ENCODE data around the gene ITLN2. TPM values are rescaled to one million over a fixed set of nuclear protein-coding genes. Genes with fewer than 3 reads are reported as not detected.
"Not testable (repeated sequence)": the region's sequence is repeated elsewhere in the genome, so short reads cannot be mapped to it uniquely, and the experiment has no call there.

The ITLN2 gene
- total RNA-seq, 4 donors from 2014 or later, result not detected

DNA sequence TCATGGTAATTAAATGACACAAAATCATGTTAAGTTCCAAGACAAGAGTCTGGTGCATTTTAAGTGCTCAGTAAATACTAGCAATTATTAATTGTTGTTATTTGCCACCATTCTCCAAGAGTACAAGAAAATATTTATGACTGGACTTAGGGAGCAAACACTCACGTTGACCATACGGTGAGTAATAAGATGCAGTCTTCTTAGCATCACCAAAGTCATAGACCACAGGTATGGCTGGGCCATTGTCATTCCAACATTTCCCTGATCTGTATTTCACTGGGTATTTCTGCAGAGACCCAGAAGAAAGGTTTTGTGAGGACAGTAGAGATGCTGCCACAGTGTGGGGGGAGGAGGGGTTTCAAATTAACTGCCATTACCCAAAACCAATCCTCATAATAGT lies 4.7 kb downstream of the ITLN2 start:
- Histone ChIP-seq H3K4me1 (peaks cover 10 to 40% (median 14%) of the 10 kb centered on the region in 3 donors), H3K27me3 (peaks cover 0 to 12% (median 0%) of the 10 kb centered on the region in 4 donors), H3K27ac (no peak overlapping the region), H3K4me3 (no peak overlapping the region), H3K36me3 (no peaks in the 10 kb centered on the region), H3K9me3 (no peaks in the 10 kb centered on the region)
- TF ChIP-seq POLR2A (IDR thresholded peaks at IDR 0.05) (no peak), CTCF (IDR thresholded peaks at IDR 0.05) (no peak)
- intact Hi-C loops (cut with DNase I), result loop anchor here (10.0 kb wide), 2 partner anchors 115 to 275 kb away; no protein-coding TSS in a partner anchor
- WGBS, 2 donors, result 79 to 92% methylated on average over 2 of the region's 2 CpGs
- no peak for DNase-seq

DNA sequence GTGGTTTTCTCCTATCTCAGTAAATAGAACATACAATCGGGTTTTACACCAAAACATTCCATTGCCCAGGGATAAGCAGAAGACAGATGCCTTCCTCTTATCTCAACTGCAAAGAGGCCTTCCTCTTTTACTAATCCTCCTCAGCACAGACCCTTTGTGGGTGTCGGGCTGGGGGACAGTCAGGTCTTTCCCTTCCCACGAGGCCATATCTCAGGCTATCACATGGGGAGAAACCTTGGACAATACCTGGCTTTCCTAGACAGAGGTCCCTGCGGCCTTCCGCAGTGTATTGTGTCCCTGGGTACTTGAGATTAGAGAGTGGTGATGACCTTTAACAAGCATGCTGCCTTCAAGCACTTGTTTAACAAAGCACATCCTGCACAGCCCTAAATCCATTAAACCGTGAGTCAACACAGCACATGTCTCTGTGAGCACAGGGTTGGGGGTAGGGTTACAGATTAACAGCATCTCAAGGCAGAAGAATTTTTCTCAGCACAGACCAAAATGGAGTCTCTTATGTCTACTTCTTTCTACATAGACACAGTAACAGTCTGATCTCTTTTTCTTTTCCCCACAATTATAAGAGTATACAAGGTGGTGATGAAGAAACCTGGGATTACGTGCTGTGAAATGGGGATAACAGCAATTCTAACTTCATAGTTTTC lies 5.3 kb downstream of the ITLN2 start:
- WGBS, 2 donors, result 43 to 57% methylated on average over 4 to 7 of the region's 7 CpGs
- DNase-seq, result not testable (repeated sequence)

GRCh38 chr1:160947174-160947759 lies 7.3 kb downstream of the ITLN2 start:
- WGBS, 2 donors, result 60 to 69% methylated on average over 7 of the region's 7 CpGs
- DNase-seq, H3K4me3 ChIP-seq: not testable (repeated sequence)

More for the DNA sequence above, 5.3 kb downstream of the ITLN2 start:
- H3K4me3 ChIP-seq; H3K9me3 ChIP-seq; intact Hi-C loops (cut with DNase I); H3K27me3 ChIP-seq; H3K36me3 ChIP-seq; H3K27ac ChIP-seq: not testable (repeated sequence)
- peaks cover 10 to 40% (median 14%) of the 10 kb centered on the region in 3 donors for H3K4me1 ChIP-seq

DNA sequence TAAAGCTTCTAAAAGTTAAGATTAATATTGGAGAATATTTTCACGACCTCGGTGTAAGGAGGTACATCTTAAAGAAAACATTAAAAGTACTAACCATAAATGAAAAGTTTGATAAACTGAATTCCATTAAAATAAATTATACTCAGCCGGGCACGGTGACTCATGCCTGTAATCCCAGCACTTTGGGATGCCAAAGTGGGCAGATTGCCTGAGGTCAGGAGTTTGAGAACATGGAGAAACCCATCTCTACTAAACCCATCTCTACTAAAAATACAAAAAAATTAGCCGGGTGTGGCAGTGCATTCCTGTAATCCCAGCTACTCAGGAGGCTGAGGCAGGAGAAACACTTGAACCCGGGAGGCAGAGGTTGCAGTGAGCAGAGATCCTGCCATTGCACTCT lies 8.7 kb downstream of the ITLN2 start:
- DNase-seq; H3K27ac ChIP-seq; intact Hi-C loops (cut with DNase I); H3K36me3 ChIP-seq; H3K4me1 ChIP-seq; H3K9me3 ChIP-seq; H3K4me3 ChIP-seq: not testable (repeated sequence)
- H3K27me3 ChIP-seq, result peaks cover 0 to 10% (median 0%) of the 10 kb centered on the region in 4 donors
- WGBS, 2 donors, result 33 to 48% methylated on average over 6 of the region's 6 CpGs

More at GRCh38 chr1:160947174-160947759, 7.3 kb downstream of the ITLN2 start:
- H3K9me3 ChIP-seq; intact Hi-C loops (cut with DNase I); H3K27ac ChIP-seq; H3K27me3 ChIP-seq; H3K36me3 ChIP-seq: not testable (repeated sequence)
- H3K4me1 ChIP-seq, result peaks cover 6 to 20% (median 10%) of the 10 kb centered on the region in 3 donors

- DNase-seq, result no peak
- no peak for TF ChIP-seq POLR2A (IDR thresholded peaks at IDR 0.05)
- TF ChIP-seq CTCF (IDR thresholded peaks at IDR 0.05), result no peak
- Histone ChIP-seq H3K27me3 (peaks cover 0 to 10% (median 0%) of the 10 kb centered on the region in 4 donors), H3K9me3 (peaks cover 0 to 9% (median 0%) of the 10 kb centered on the region in 3 donors), H3K4me3 (no peak overlapping the region), H3K36me3 (no peaks in the 10 kb centered on the region), H3K4me1 (peaks cover 0 to 6% (median 0%) of the 10 kb centered on the region in 3 donors), H3K27ac (no peak overlapping the region)
- intact Hi-C loops (cut with DNase I), result no loop called here
- WGBS, 2 donors, result 84 to 93% methylated on average over 13 to 14 of the region's 15 CpGs
These were observed 9.5 kb downstream of the ITLN2 start for GRCh38 chr1:160945079-160945478.

DNA sequence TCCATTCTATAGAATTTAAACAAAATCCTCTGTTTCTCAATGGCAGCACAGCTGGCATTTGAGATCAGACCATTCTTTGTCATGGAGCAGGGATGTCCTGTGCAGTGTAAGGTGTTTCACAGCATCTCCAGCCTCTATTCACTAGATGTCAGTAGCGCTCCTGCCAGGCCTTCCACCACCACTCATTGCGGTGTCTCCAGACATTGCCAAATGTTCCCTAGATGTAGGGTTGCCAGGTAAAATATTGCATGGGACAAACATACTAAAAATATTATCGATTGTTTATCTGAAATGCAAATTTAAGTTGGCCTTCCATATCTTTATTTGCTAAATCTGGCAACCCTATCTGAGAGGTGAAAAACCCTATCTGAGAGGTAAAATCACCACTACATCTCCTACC lies 11.7 kb downstream of the ITLN2 start:
- 59 to 85% methylated on average over 3 of the region's 3 CpGs for WGBS, 2 donors
- Histone ChIP-seq H3K4me3 (no peak overlapping the region), H3K27ac (no peak overlapping the region), H3K9me3 (peaks cover 0 to 9% (median 0%) of the 10 kb centered on the region in 3 donors), H3K4me1 (peaks cover 0 to 6% (median 0%) of the 10 kb centered on the region in 3 donors), H3K27me3 (peaks cover 0 to 10% (median 0%) of the 10 kb centered on the region in 4 donors), H3K36me3 (no peaks in the 10 kb centered on the region)
- DNase-seq, result no peak
- intact Hi-C loops (cut with DNase I), result no loop called here
- TF ChIP-seq POLR2A (IDR thresholded peaks at IDR 0.05) (no peak), CTCF (IDR thresholded peaks at IDR 0.05) (peak in 1 of 6 experiments; percentile 37)

- H3K4me3 ChIP-seq; H3K27me3 ChIP-seq; DNase-seq; H3K9me3 ChIP-seq; H3K36me3 ChIP-seq; H3K4me1 ChIP-seq; intact Hi-C loops (cut with DNase I); H3K27ac ChIP-seq: not testable (repeated sequence)
- 100% methylated on average over 2 of the region's 19 CpGs; no CpG with 5 or more reads in 1 of the 2 donors for WGBS, 2 donors
These were observed 17.9 kb downstream of the ITLN2 start for GRCh38 chr1:160936666-160937065.

Measured in esophagus squamous epithelium (tissue), 5 donors.